GM12864 (cell line): ENCODE measurements around the gene MINK1.

ENCODE experiments used
- DNase-seq: peaks from one replicate; pipeline ENCODE4 v3.0.0-alpha.2; 2011; ENCODE audit warnings: low read depth
- H3K4me3 ChIP-seq: 2 replicates; pipeline ENCODE4 v1.5.1; 2011; ENCODE audit warnings: mild to moderate bottlenecking, low read depth, low read length, control low read depth
- CTCF ChIP-seq: IDR thresholded peaks from 2 replicates; pipeline ENCODE4 v1.5.1; 2011; ENCODE audit warnings: low read depth, mild to moderate bottlenecking, moderate library complexity, low read length, control low read depth, inconsistent platforms; ENCODE audit errors: missing control alignments

Gene MINK1

GRCh38 chr17:4789701-4789950, 43.5 kb upstream of the MINK1 start:
- no peak for TF ChIP-seq CTCF
- peak overlapping the region; percentile 68 for H3K4me3 ChIP-seq
- no peak for DNase-seq

- DNase-seq, result peak; percentile 46
- H3K4me3 ChIP-seq, result peak overlapping the region; percentile 68
- peak; percentile 76 for TF ChIP-seq CTCF
Measured at GRCh38 chr17:4789951-4790704, 43.0 kb upstream of the MINK1 start.

GRCh38 chr17:4790705-4791088, 42.4 kb upstream of the MINK1 start:
- DNase-seq, result no peak
- TF ChIP-seq CTCF, result no peak
- H3K4me3 ChIP-seq, result peak overlapping the region; percentile 68

- TF ChIP-seq CTCF, result no peak
- no peak for DNase-seq
- no peak overlapping the region for H3K4me3 ChIP-seq
Measured at GRCh38 chr17:4795168-4795567, 38.0 kb upstream of the MINK1 start.

- DNase-seq, result no peak
- TF ChIP-seq CTCF, result no peak
Measured at GRCh38 chr17:4796552-4796920, 36.6 kb upstream of the MINK1 start.

GRCh38 chr17:4800462-4801196, 32.5 kb upstream of the MINK1 start:
- TF ChIP-seq CTCF, result no peak
- H3K4me3 ChIP-seq, result no peak overlapping the region
- no peak for DNase-seq

More at GRCh38 chr17:4796552-4796920, 36.6 kb upstream of the MINK1 start:
- H3K4me3 ChIP-seq, result peak overlapping the region; percentile 97

- DNase-seq, result no peak
- TF ChIP-seq CTCF, result no peak
- H3K4me3 ChIP-seq, result no peak within 1 kb of the TSS
Measured at GRCh38 chr17:4802228-4802627, 30.9 kb upstream of the MINK1 start, which contains the start of gene C17orf114. TSS of gene C17orf114 (minus strand) at chr17:4802328.
